ENCODE data around the gene FGGY.
A peak's percentile ranks its signal among the peaks of the same experiment; 100 is the strongest.
"Not testable (repeated sequence)": the region's sequence is repeated elsewhere in the genome, so short reads cannot be mapped to it uniquely, and the experiment has no call there.

FGGY gene

GRCh38 chr1:59558580-59558979 is 261.7 kb downstream of the FGGY start:
- not testable (repeated sequence) for DNase-seq

GRCh38 chr1:59560807-59561450 is 264.0 kb downstream of the FGGY start:
- DNase-seq = no peak

- DNase-seq = no peak
Observed at GRCh38 chr1:59561796-59562195, 264.9 kb downstream of the FGGY start.

GRCh38 chr1:59564192-59564891 is 267.4 kb downstream of the FGGY start:
- DNase-seq = no peak

- DNase-seq = no peak
Observed at GRCh38 chr1:59565611-59566410, 268.9 kb downstream of the FGGY start.

GRCh38 chr1:59568158-59568935 is 271.5 kb downstream of the FGGY start:
- DNase-seq = no peak

GRCh38 chr1:59569198-59569597 is 272.3 kb downstream of the FGGY start:
- DNase-seq = no peak

- DNase-seq = peak in 4 of 6 experiments; percentile 2 to 70 (median 54)
Observed at GRCh38 chr1:59570524-59570923, 273.6 kb downstream of the FGGY start.

- DNase-seq = no peak
Observed at GRCh38 chr1:59574085-59574484, 277.2 kb downstream of the FGGY start.

- no peak for DNase-seq
Observed at GRCh38 chr1:59577774-59578173, 280.9 kb downstream of the FGGY start.

GRCh38 chr1:59579222-59579621 is 282.3 kb downstream of the FGGY start:
- no peak for DNase-seq

- DNase-seq = no peak
Observed at GRCh38 chr1:59580257-59580656, 283.4 kb downstream of the FGGY start.

- not testable (repeated sequence) for DNase-seq
Observed at GRCh38 chr1:59592410-59592809, 295.5 kb downstream of the FGGY start.

- no peak for DNase-seq
Observed at GRCh38 chr1:59592924-59593323, 296.0 kb downstream of the FGGY start.

GRCh38 chr1:59593798-59594790 is 297.2 kb downstream of the FGGY start:
- DNase-seq = no peak

GRCh38 chr1:59595774-59596173 is 298.9 kb downstream of the FGGY start:
- DNase-seq = no peak

GRCh38 chr1:59596432-59596831 is 299.5 kb downstream of the FGGY start:
- no peak for DNase-seq

GRCh38 chr1:59596956-59597355 is 300.1 kb downstream of the FGGY start:
- no peak for DNase-seq

- DNase-seq = no peak
Observed at GRCh38 chr1:59597420-59598119, 300.7 kb downstream of the FGGY start.

GRCh38 chr1:59598120-59598440 is 301.2 kb downstream of the FGGY start:
- no peak for DNase-seq

GRCh38 chr1:59601041-59601441 is 304.1 kb downstream of the FGGY start:
- no peak for DNase-seq

Data from stimulated activated naive CD4-positive, alpha-beta T cell (primary cell).